22Rv1 (cell line): Measurements from ENCODE around the gene PML.
A peak's percentile ranks its signal among the peaks of the same experiment; 100 is the strongest.

ENCODE experiments used
- H3K27ac ChIP-seq: fragments of 450-650 bp; 2 replicates; pipeline ENCODE4 v1.5.1; 2017
- CTCF ChIP-seq: fragments of 450-650 bp; IDR thresholded peaks from 2 replicates; pipeline ENCODE4 v1.5.1; 2017; ENCODE audit warnings: mild to moderate bottlenecking
- ZFX ChIP-seq: fragments of 450-650 bp; IDR thresholded peaks from 2 replicates; pipeline ENCODE4 v1.6.1; 2017; ENCODE audit warnings: antibody characterized with exemption, borderline replicate concordance

PML gene

GRCh38 chr15:73991260-73991659 lies 3.3 kb upstream of the PML start:
- TF ChIP-seq ZFX, result no peak
- no peak for TF ChIP-seq CTCF
- H3K27ac ChIP-seq, result peak overlapping the region; percentile 60

GRCh38 chr15:73991726-73992593 lies 2.6 kb upstream of the PML start, which contains the start of gene STOML1:
TSS of gene STOML1 (minus strand) at chr15:73992295. CDS start at chr15:73992223, 72 bp downstream.
- H3K27ac ChIP-seq, result peak within 1 kb of the TSS; percentile 60
- peak; percentile 94 for TF ChIP-seq CTCF
- TF ChIP-seq ZFX, result no peak

GRCh38 chr15:73992594-73992898 lies 2.0 kb upstream of the PML start:
- TF ChIP-seq ZFX (no peak), CTCF (peak; percentile 72; the same call in 1 of the 2 replicates)
- no peak overlapping the region for H3K27ac ChIP-seq

- TF ChIP-seq CTCF (no peak), ZFX (no peak)
- no peak overlapping the region for H3K27ac ChIP-seq
These were observed 1.1 kb upstream of the PML start for GRCh38 chr15:73993211-73993994.

- TF ChIP-seq ZFX (no peak), CTCF (no peak)
- H3K27ac ChIP-seq, result peak overlapping the region; percentile 18; the same call in 1 of the 2 replicates
These were observed 551 bp downstream of the PML start for GRCh38 chr15:73994912-73995622.

GRCh38 chr15:73996267-73996666 lies 1.8 kb downstream of the PML start:
- TF ChIP-seq CTCF, result no peak
- no peak for TF ChIP-seq ZFX
- H3K27ac ChIP-seq, result no peak overlapping the region
